Activated B cell treated with CpG ODN at 0.5 μM for 24 hours (primary cell): ENCODE results near the gene OLFML2A. TPM values are rescaled to one million over a fixed set of nuclear protein-coding genes. Genes with fewer than 3 reads are reported as not detected.

Experiments
- ATAC-seq: fragments of 200-7000 bp; cut with Tn5 transposase; one replicate; pipeline ENCODE4 v1.10.0; 2021; ENCODE audit warnings: low read depth, mild to moderate bottlenecking, moderate library complexity
- CTCF ChIA-PET: fragments of 350-600 bp; sonication (Branson Sonifier 250); formaldehyde crosslinking; loops from one replicate; lab custom pipeline; 2021; ENCODE audit warnings: antibody characterized with exemption; lab: Charles Lee
- POLR2A ChIA-PET: fragments of 350-600 bp; sonication (Branson Sonifier 250); formaldehyde crosslinking; loops from one replicate; lab custom pipeline; 2021; ENCODE audit warnings: antibody characterized with exemption; lab: Charles Lee
- DNase-seq: peaks from one replicate; pipeline ENCODE4 v3.0.0; 2022
- H3K27ac Mint-ChIP-seq: one replicate; pipeline ENCODE4 v1.8.0; 2020; ENCODE audit warnings: mixed read lengths
- H3K27me3 Mint-ChIP-seq: one replicate; pipeline ENCODE4 v1.8.0; 2021; ENCODE audit warnings: mixed read lengths
- H3K36me3 Mint-ChIP-seq: one replicate; pipeline ENCODE4 v1.8.0; 2021; ENCODE audit warnings: low read depth, mixed read lengths
- H3K4me1 Mint-ChIP-seq: one replicate; pipeline ENCODE4 v1.8.0; 2021; ENCODE audit warnings: mixed read lengths
- H3K4me3 Mint-ChIP-seq: one replicate; pipeline ENCODE4 v1.8.0; 2020; ENCODE audit warnings: mild to moderate bottlenecking, mixed read lengths
- H3K9me3 Mint-ChIP-seq: one replicate; pipeline ENCODE4 v1.8.0; 2020; ENCODE audit warnings: mixed read lengths
- CTCF ChIP-seq: fragments of 200-600 bp; IDR thresholded peaks from one replicate; pipeline ENCODE4 v1.8.0; 2022; ENCODE audit warnings: antibody characterized with exemption, mild to moderate bottlenecking
- intact Hi-C: fragments of 100-400 bp; cut with micrococcal nuclease; formaldehyde crosslinking; loops from one replicate; pipeline ENCODE4 v1.15.1; 2024
- total RNA-seq: library from RNA; stranded (reverse); gene quantifications from 2 replicates; pipeline ENCODE4 v1.2.3, GENCODE V29; 2022

OLFML2A gene
- total RNA-seq, 1 donor from 2014 or later: 0.78 TPM

DNA sequence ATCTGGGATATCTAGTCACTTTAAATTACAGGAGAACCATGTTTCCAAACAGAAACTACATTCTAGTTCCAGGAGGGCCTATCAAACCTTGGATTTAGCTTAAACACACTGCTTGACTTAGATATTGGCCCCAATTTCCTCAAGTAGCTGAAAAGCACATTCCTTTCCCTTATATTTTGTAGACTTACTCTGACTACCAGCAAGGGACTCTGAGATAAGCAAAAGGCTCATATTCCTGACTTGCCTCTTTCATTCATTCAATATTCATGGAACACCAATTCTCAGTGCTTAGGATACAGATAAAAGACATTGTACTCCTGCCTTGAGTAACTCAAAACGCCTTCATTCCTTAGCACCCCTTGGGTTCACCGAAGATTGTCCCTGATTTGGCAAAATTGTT, 17.6 kb upstream of the OLFML2A start:
- no peak overlapping the region for H3K4me3 Mint-ChIP-seq
- ATAC-seq: no peak
- DNase-seq: no peak
- no peaks in the 10 kb centered on the region for H3K36me3 Mint-ChIP-seq
- intact Hi-C loops: no loop called here
- H3K9me3 Mint-ChIP-seq: no peaks in the 10 kb centered on the region
- H3K4me1 Mint-ChIP-seq: peaks cover 7% of the 10 kb centered on the region
- CTCF ChIA-PET: no interaction called here
- H3K27me3 Mint-ChIP-seq: peaks cover 25% of the 10 kb centered on the region
- no peak overlapping the region for H3K27ac Mint-ChIP-seq
- no peak for TF ChIP-seq CTCF
- POLR2A ChIA-PET: interaction anchor here (0.6 kb wide), 1 partner anchor 83 kb away, joined by 3 read pairs; no protein-coding TSS in a partner anchor

DNA sequence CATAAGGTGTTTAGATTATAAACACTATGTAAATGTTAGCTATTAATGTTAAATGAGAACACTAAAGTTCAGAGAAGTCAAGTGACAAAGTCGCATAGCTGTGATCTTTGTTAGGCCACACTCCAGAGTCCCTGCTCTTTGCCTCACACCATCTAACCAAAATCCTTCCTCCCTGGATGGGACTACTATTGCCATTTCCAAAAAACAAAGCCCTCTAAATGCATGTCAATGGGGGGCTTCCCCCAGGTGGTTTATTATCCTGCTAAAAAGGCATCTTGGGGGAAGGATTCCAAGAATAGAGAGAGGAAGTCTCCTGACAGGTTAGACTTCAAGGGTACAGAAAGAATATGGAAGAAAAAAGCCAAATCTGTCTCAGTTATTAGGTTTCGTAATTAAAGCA, 16.2 kb upstream of the OLFML2A start:
- peaks cover 14% of the 10 kb centered on the region for H3K4me1 Mint-ChIP-seq
- H3K36me3 Mint-ChIP-seq: no peaks in the 10 kb centered on the region
- H3K4me3 Mint-ChIP-seq: no peak overlapping the region
- POLR2A ChIA-PET: no interaction called here
- ATAC-seq: no peak
- H3K27ac Mint-ChIP-seq: no peak overlapping the region
- no peak for TF ChIP-seq CTCF
- H3K9me3 Mint-ChIP-seq: no peaks in the 10 kb centered on the region
- intact Hi-C loops: no loop called here
- peaks cover 25% of the 10 kb centered on the region for H3K27me3 Mint-ChIP-seq
- CTCF ChIA-PET: no interaction called here
- DNase-seq: no peak

GRCh38 chr9:124761196-124761595, 15.7 kb upstream of the OLFML2A start:
- H3K9me3 Mint-ChIP-seq: no peaks in the 10 kb centered on the region
- H3K27ac Mint-ChIP-seq: no peak overlapping the region
- H3K36me3 Mint-ChIP-seq: no peaks in the 10 kb centered on the region
- intact Hi-C loops: no loop called here
- POLR2A ChIA-PET: no interaction called here
- DNase-seq (no peak), ATAC-seq (no peak)
- H3K27me3 Mint-ChIP-seq: peaks cover 21% of the 10 kb centered on the region
- no peak overlapping the region for H3K4me3 Mint-ChIP-seq
- peaks cover 14% of the 10 kb centered on the region for H3K4me1 Mint-ChIP-seq
- no peak for TF ChIP-seq CTCF
- CTCF ChIA-PET: no interaction called here

DNA sequence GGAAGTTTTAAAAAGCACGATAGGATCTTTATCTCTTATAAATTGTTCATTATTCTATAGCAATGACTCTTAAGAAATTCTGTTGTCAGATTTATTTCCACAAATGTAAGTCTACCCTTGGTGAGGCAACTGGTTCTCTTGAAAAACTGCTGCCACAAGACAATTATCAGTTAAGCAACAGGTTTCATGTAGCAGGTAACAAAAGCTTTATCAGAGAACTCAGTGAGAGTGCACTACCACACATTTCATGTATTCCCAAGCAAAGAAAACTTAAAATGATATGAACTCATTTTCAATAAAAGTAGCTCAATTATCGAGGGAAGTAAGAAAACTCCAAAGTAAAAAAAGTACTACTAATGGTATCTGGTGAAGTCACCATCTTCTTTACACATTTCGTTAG, 15.2 kb upstream of the OLFML2A start:
- CTCF ChIA-PET: no interaction called here

GRCh38 chr9:124762633-124763032, 14.3 kb upstream of the OLFML2A start:
- Mint-ChIP-seq H3K27me3 (peaks cover 23% of the 10 kb centered on the region), H3K4me3 (no peak overlapping the region), H3K9me3 (no peaks in the 10 kb centered on the region), H3K27ac (no peak overlapping the region), H3K36me3 (no peaks in the 10 kb centered on the region), H3K4me1 (peaks cover 14% of the 10 kb centered on the region)
- POLR2A ChIA-PET: no interaction called here
- CTCF ChIA-PET: no interaction called here
- no peak for TF ChIP-seq CTCF
- DNase-seq (no peak), ATAC-seq (no peak)
- intact Hi-C loops: no loop called here

More for the DNA sequence above, 15.2 kb upstream of the OLFML2A start:
- peaks cover 14% of the 10 kb centered on the region for H3K4me1 Mint-ChIP-seq
- POLR2A ChIA-PET: no interaction called here
- H3K36me3 Mint-ChIP-seq: no peaks in the 10 kb centered on the region
- H3K27me3 Mint-ChIP-seq: peaks cover 20% of the 10 kb centered on the region
- intact Hi-C loops: no loop called here
- no peaks in the 10 kb centered on the region for H3K9me3 Mint-ChIP-seq
- H3K4me3 Mint-ChIP-seq: no peak overlapping the region
- no peak for ATAC-seq
- TF ChIP-seq CTCF: no peak
- no peak overlapping the region for H3K27ac Mint-ChIP-seq
- DNase-seq: no peak
